ENCODE measurements around the gene MT1B.

GRCh38 chr16:56695246-56695645 is 43.6 kb downstream of the MT1B start:
- TF ChIP-seq POLR2A (IDR thresholded peaks at IDR 0.05) (no peak), CTCF (IDR thresholded peaks at IDR 0.05) (no peak), EP300 (IDR thresholded peaks at IDR 0.05) (no peak)
